ENCODE data around the gene FBRS. TPM values are rescaled to one million over a fixed set of nuclear protein-coding genes. Genes with fewer than 3 reads are reported as not detected.

Gene FBRS
- total RNA-seq, 2 donors from 2014 or later = 65.1 to 74.2 TPM

DNA sequence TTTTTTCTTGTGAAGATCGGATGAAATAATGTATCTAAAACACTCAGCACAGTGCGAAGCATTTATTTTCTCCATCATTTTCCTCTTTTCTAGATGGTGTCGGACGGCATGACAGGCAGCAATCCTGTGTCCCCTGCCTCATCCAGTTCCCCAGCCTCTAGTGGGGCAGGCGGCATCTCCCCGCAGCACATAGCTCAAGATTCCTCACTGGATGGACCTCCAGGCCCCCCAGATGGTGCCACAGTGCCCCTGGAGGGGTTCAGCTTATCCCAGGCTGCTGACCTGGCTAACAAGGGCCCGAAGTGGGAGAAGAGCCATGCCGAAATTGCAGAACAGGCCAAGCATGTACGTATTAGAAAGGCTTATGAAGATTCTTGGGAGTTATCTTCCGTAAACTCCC is 45.7 kb downstream of the FBRS start:
- intact Hi-C loops (cut with DNase I) = loop anchor here (10.0 kb wide), 1 partner anchor 201 kb away; no protein-coding TSS in a partner anchor
- no peak for DNase-seq
- H3K9ac ChIP-seq (ENCODE audit: low read depth in 2 of 2, low read length in 2 of 2) = no peak overlapping the region
- no peak overlapping the region for H3K27ac ChIP-seq
- H3K4me3 ChIP-seq = no peak overlapping the region
- no peaks in the 10 kb centered on the region for H3K9me3 ChIP-seq
- H3K27me3 ChIP-seq = no peaks in the 10 kb centered on the region
- H3K4me1 ChIP-seq = peaks cover 6% of the 10 kb centered on the region
- H3K36me3 ChIP-seq = peaks cover 47% of the 10 kb centered on the region
- TF ChIP-seq, protein P1, sequence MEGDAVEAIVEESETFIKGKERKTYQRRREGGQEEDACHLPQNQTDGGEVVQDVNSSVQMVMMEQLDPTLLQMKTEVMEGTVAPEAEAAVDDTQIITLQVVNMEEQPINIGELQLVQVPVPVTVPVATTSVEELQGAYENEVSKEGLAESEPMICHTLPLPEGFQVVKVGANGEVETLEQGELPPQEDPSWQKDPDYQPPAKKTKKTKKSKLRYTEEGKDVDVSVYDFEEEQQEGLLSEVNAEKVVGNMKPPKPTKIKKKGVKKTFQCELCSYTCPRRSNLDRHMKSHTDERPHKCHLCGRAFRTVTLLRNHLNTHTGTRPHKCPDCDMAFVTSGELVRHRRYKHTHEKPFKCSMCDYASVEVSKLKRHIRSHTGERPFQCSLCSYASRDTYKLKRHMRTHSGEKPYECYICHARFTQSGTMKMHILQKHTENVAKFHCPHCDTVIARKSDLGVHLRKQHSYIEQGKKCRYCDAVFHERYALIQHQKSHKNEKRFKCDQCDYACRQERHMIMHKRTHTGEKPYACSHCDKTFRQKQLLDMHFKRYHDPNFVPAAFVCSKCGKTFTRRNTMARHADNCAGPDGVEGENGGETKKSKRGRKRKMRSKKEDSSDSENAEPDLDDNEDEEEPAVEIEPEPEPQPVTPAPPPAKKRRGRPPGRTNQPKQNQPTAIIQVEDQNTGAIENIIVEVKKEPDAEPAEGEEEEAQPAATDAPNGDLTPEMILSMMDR (IDR thresholded peaks at IDR 0.05) = no peak

DNA sequence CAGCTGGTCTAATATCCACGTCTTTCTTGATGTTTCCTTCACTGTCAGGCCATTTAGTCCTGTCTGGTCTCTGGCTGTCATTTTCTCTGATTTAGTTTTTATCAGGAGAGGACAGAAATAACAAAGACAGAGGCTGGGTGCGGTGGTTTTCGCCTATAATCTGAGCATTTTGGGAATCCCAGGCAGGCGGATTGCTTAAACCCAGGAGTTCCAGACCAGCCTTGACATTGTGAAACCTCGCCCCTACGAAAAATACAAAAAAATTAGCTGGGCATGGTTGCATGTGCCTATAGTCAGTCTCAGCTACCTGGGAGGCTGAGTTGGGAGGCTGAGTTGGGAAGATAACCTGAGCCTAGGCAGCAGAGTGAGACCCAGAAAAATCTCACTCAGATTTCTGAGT is 47.8 kb downstream of the FBRS start:
- intact Hi-C loops (cut with DNase I) = loop anchor here (10.0 kb wide), 1 partner anchor 199 kb away; no protein-coding TSS in a partner anchor
- Histone ChIP-seq H3K9me3 (no peaks in the 10 kb centered on the region), H3K4me3 (no peak overlapping the region), H3K27me3 (no peaks in the 10 kb centered on the region), H3K4me1 (no peaks in the 10 kb centered on the region), H3K9ac (ENCODE audit: low read depth in 2 of 2, low read length in 2 of 2) (no peak overlapping the region), H3K36me3 (peaks cover 58% of the 10 kb centered on the region), H3K27ac (no peak overlapping the region)
- TF ChIP-seq, protein P1 (IDR thresholded peaks at IDR 0.05) = no peak
- DNase-seq = no peak

DNA sequence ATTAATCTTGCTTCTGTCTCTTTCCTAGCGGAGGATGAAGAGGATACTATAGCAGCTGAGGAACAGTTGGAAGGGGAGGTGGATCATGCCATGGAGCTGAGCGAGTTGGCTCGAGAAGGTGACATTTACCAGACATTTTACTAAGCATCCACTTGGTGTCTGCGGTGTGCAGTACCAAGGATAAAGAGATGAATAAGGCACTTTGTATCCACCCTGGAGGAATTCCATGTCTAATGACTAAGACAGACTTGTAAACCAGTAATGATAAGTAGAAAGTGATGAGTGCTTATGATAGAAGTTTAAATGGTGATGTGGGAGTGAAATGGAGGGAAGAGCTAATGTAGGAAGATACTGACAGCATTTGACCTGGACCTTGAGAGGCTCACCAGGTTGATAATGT is 52.7 kb downstream of the FBRS start:
- DNase-seq = no peak
- Histone ChIP-seq H3K4me1 (no peaks in the 10 kb centered on the region), H3K36me3 (peaks cover 54% of the 10 kb centered on the region), H3K27me3 (no peaks in the 10 kb centered on the region), H3K27ac (no peak overlapping the region), H3K4me3 (no peak overlapping the region), H3K9ac (ENCODE audit: low read depth in 2 of 2, low read length in 2 of 2) (no peak overlapping the region), H3K9me3 (no peaks in the 10 kb centered on the region)
- TF ChIP-seq, protein P1 (IDR thresholded peaks at IDR 0.05) = no peak
- intact Hi-C loops (cut with DNase I) = no loop called here

DNA sequence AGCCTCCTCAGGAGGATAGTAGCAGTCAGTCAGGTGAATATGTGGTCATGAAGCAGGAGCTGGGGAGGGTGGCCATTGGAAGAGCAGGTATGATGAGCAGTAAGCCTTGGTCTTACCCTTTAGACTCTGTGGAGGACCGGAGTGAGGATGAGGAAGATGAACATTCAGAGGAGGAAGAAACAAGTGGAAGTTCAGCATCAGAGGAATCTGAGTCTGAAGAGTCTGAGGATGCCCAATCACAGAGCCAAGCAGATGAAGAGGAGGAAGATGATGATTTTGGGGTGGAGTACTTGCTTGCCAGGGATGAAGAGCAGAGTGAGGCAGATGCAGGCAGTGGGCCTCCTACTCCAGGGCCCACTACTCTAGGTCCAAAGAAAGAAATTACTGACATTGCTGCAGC is 53.5 kb downstream of the FBRS start:
- Histone ChIP-seq H3K36me3 (peaks cover 56% of the 10 kb centered on the region), H3K9me3 (no peaks in the 10 kb centered on the region), H3K4me1 (no peaks in the 10 kb centered on the region), H3K27ac (no peak overlapping the region), H3K9ac (ENCODE audit: low read depth in 2 of 2, low read length in 2 of 2) (no peak overlapping the region), H3K27me3 (no peaks in the 10 kb centered on the region), H3K4me3 (no peak overlapping the region)
- no peak for DNase-seq
- intact Hi-C loops (cut with DNase I) = no loop called here
- TF ChIP-seq, protein P1 (IDR thresholded peaks at IDR 0.05) = no peak

DNA sequence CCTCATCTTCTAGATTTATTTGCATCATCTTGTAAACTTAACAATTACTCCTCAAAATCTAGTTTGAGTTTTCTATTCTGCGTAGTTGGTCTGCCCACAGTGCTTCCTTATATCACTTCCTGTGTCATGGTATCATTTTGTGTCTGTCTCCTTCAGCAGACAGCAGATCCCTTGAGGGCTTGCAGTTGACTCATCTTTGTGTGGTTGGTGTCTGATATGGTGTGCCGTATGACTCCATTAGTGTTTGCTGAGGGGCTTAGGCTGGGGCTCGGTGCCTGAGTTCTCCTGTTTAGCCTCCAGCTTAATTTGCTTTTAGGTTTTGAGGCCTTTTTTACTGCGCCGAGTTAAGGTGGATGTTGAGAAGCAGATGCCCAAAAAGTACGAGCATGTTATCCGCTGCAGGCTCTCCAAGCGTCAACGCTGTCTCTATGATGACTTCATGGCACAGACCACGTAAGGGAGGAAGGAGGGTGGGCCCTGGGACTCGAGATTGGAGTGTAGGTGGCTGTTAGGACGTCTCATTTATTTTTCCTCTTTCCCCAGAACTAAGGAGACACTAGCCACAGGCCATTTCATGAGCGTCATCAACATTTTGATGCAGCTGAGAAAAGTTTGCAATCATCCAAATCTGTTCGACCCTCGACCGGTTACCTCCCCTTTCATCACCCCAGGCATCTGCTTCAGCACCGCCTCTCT is 57.7 kb downstream of the FBRS start:
- TF ChIP-seq, protein P1 (IDR thresholded peaks at IDR 0.05) = no peak
- H3K4me1 ChIP-seq = no peaks in the 10 kb centered on the region
- H3K36me3 ChIP-seq = peaks cover 47% of the 10 kb centered on the region
- H3K27me3 ChIP-seq = no peaks in the 10 kb centered on the region
- no peak overlapping the region for H3K9ac ChIP-seq (ENCODE audit: low read depth in 2 of 2, low read length in 2 of 2)
- H3K4me3 ChIP-seq = no peak overlapping the region
- intact Hi-C loops (cut with DNase I) = no loop called here
- DNase-seq = no peak
- H3K27ac ChIP-seq = no peak overlapping the region
- H3K9me3 ChIP-seq = no peaks in the 10 kb centered on the region

Measured in colonic mucosa (tissue), 4 donors.